Ishikawa (cell line): ENCODE data around the gene FBXW11.

Source experiments
- CEBPB ChIP-seq: IDR thresholded peaks from 2 replicates; pipeline ENCODE4 v1.6.1; 2012
- EGR1 ChIP-seq: IDR thresholded peaks from 2 replicates; pipeline ENCODE4 v1.6.1; 2012
- EP300 ChIP-seq: IDR thresholded peaks from 2 replicates; pipeline ENCODE4 v1.6.1; 2012; ENCODE audit warnings: borderline replicate concordance
- FOXM1 ChIP-seq: IDR thresholded peaks from 2 replicates; pipeline ENCODE4 v1.6.1; 2012; ENCODE audit warnings: low read depth, borderline replicate concordance
- RAD21 ChIP-seq: IDR thresholded peaks from 2 replicates; pipeline ENCODE4 v1.6.1; 2012; ENCODE audit warnings: low read depth
- TEAD4 ChIP-seq: IDR thresholded peaks from 2 replicates; pipeline ENCODE4 v1.6.1; 2012
- YY1 ChIP-seq: IDR thresholded peaks from 2 replicates; pipeline ENCODE4 v1.6.1; 2012; ENCODE audit warnings: low read depth
- ZBTB7A ChIP-seq: IDR thresholded peaks from 2 replicates; pipeline ENCODE4 v1.6.1; 2012; ENCODE audit warnings: low read depth
- TF ChIP-seq, protein P1 (sequence below): IDR thresholded peaks from 2 replicates; pipeline ENCODE4 v1.6.1; 2012
- TF ChIP-seq, protein P2 (sequence below): IDR thresholded peaks from 2 replicates; pipeline ENCODE4 v1.6.1; 2012; ENCODE audit warnings: low read depth, mild to moderate bottlenecking

DNA sequence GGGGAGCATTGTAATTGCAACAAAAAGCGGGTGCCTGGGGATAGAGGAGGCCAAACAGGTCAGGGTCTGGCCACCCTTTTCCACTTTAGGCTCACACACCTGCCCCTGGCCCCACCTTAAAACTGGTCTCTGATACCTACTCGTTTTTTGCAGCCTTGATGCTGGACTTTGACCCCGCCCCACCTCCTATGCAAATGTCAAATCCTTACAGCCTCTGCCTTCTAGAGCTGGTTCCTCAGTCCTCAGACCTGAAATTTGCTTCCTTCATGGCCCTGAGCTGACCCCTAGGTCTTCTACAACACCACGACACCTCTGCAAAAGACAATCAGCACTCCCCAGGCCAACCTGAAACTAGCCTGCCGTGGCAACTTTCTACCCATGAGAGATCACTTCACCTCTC, 183.2 kb downstream of the FBXW11 start:
- no peak for TF ChIP-seq ZBTB7A
- TF ChIP-seq FOXM1, result no peak
- no peak for TF ChIP-seq RAD21
- TF ChIP-seq YY1, result no peak
- TF ChIP-seq, protein P1, sequence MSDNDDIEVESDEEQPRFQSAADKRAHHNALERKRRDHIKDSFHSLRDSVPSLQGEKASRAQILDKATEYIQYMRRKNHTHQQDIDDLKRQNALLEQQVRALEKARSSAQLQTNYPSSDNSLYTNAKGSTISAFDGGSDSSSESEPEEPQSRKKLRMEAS, result no peak
- no peak for TF ChIP-seq EGR1
- TF ChIP-seq EP300, result no peak
- no peak for TF ChIP-seq TEAD4
- TF ChIP-seq, protein P2, sequence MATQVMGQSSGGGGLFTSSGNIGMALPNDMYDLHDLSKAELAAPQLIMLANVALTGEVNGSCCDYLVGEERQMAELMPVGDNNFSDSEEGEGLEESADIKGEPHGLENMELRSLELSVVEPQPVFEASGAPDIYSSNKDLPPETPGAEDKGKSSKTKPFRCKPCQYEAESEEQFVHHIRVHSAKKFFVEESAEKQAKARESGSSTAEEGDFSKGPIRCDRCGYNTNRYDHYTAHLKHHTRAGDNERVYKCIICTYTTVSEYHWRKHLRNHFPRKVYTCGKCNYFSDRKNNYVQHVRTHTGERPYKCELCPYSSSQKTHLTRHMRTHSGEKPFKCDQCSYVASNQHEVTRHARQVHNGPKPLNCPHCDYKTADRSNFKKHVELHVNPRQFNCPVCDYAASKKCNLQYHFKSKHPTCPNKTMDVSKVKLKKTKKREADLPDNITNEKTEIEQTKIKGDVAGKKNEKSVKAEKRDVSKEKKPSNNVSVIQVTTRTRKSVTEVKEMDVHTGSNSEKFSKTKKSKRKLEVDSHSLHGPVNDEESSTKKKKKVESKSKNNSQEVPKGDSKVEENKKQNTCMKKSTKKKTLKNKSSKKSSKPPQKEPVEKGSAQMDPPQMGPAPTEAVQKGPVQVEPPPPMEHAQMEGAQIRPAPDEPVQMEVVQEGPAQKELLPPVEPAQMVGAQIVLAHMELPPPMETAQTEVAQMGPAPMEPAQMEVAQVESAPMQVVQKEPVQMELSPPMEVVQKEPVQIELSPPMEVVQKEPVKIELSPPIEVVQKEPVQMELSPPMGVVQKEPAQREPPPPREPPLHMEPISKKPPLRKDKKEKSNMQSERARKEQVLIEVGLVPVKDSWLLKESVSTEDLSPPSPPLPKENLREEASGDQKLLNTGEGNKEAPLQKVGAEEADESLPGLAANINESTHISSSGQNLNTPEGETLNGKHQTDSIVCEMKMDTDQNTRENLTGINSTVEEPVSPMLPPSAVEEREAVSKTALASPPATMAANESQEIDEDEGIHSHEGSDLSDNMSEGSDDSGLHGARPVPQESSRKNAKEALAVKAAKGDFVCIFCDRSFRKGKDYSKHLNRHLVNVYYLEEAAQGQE, result no peak
- no peak for TF ChIP-seq CEBPB
